NCI-H146 treated with DMSO at 0.1 percent for 48 hours (cell line): ENCODE results near the gene TBC1D22A.
"Not testable (repeated sequence)": the region's sequence is repeated elsewhere in the genome, so short reads cannot be mapped to it uniquely, and the experiment has no call there.

Source experiments
- DNase-seq: peaks from one replicate; lab custom pipeline; 2025; ENCODE audit not compliant: unreplicated experiment; lab: John Stamatoyannopoulos, UW

TBC1D22A gene

GRCh38 chr22:47113853-47114415 is 351.5 kb downstream of the TBC1D22A start:
- no peak for DNase-seq

GRCh38 chr22:47114813-47115517 is 352.5 kb downstream of the TBC1D22A start:
- DNase-seq = no peak

GRCh38 chr22:47115518-47115890 is 353.1 kb downstream of the TBC1D22A start:
- no peak for DNase-seq

DNA sequence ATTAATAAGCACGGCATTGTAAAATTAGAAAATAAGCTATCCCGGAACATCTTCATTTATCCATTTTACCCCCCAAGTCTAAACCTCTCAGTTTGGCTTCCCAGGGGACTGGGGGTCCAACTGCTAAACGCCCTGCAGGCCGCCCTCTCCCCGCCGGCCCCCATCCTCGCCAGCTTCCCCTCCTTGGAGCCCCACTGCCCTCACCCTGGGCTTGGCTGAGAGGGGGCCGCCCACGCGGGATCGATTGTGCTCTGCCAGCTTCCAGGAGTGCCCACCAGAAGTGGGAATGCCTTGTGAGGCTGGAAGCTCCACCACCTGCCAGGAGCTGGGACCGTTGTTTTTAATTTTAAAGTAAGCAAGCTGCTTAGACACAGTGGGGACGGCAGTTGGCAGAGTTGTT is 353.5 kb downstream of the TBC1D22A start:
- DNase-seq = no peak

GRCh38 chr22:47116426-47117341 is 354.2 kb downstream of the TBC1D22A start:
- no peak for DNase-seq

DNA sequence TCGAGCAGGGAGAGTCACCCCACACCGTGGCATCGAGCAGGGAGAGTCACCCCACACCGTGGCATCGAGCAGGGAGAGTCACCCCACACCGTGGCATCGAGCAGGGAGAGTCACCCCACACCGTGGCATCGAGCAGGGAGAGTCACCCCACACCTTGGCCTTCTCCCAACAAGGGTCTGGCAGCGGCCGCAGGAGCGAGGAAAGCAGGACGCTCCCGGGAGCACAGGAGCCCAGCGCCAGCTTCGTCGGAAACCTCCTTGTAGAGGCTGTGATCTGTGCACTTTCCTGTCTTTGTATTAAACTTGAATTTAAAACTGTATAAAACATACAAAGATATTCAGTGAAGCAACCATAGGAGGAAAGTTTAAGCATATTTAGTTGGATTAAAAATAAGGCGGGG is 355.0 kb downstream of the TBC1D22A start:
- not testable (repeated sequence) for DNase-seq

DNA sequence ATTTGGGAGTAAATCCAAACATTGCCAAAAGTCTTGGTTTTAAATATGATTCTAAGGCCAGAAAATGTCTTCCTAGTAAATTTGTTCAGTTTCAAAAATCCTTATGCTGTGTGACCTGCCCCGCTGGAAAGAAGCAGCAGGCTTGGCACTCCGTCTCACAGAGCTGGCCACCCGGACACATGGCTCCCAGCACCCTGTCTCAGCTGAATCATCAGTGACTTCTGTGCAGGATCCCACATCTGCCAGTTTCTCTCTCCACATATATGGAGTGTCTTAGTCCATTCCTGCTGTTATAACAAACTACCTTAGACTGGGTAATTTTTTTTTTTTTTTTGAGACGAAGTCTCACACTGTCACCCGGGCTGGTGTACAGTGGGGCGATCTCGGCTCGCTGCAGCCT is 356.7 kb downstream of the TBC1D22A start:
- DNase-seq = no peak

DNA sequence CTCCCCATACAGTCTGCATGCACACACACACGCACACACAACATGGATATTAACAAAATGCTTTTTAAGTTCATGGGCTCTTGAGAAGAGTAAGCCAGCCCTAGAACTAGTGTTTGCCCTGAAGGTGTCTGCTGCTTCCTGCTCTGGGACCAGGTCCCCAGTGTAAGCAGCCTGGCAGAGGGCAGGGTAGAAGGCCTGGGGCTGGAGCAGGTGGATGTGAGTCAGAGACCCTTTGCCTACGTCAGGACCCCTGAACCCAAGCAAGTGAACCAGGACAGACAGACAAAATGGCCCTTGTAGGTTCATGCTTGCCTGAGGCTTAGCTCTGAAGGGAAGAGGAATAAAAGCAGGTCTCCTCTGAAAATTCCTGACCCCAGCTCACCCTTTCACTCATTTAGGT is 357.9 kb downstream of the TBC1D22A start:
- DNase-seq = no peak

DNA sequence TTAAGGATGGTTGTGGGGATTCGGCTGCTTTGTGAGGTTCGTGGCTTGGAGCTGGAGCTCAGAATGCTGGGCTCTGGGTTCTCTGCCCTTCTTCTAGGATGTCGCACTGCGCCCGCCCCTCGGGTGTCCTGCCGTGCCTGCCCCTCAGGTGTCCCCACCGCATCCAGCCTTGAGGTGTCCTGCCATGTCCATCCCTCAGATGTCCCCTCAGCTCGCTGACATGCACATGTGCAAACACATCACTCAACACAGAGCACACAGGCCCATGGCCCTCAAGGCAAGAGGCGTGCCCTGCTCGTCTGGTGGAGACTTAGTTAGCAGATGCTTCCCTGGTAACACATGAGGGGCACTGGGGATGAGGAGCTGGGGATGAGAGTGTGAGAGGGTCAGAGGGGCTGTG is 359.3 kb downstream of the TBC1D22A start:
- DNase-seq = no peak

- no peak for DNase-seq
Observed at GRCh38 chr22:47122441-47123000, 360.1 kb downstream of the TBC1D22A start.

DNA sequence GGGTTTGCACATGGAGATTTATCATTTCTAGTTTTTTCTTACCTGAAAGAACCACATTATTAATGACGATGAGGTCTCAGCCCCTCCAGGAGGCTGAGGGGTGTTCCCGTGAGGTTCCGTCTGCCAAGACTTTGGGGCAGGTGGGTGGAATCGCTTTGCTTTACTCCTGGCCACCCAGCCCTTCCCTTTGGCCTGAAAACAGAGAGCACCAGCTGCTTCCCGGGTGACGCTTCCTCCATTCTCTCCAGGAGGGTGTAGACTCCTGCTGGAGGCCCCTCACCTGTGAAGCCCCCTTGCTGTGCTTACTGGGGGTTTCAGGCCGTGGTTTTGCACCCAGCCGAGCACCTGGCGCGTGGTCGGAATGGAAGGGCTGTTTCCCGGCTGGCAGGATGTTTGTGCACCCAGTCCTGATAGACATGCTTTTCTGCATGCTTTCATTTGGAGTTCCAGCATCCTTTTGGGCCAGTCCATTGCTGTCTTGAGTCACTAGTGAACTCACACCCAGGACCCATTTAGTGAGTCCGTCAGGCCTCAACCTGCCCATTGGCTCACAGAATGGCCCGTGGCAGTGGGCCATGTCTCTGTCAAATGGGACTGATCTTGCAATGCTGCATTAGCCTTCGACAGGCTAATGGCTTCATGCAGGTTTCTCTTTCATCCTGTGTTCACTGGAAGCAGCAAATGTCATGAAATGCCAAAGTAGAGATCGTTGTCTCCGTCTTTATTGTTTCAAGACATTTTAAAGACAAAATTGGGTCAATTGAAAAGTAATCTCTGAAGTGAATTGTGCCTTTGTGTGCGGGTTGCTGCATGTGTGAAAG is 360.8 kb downstream of the TBC1D22A start:
- DNase-seq = no peak

- no peak for DNase-seq
Observed at GRCh38 chr22:47123827-47124442, 361.5 kb downstream of the TBC1D22A start.

DNA sequence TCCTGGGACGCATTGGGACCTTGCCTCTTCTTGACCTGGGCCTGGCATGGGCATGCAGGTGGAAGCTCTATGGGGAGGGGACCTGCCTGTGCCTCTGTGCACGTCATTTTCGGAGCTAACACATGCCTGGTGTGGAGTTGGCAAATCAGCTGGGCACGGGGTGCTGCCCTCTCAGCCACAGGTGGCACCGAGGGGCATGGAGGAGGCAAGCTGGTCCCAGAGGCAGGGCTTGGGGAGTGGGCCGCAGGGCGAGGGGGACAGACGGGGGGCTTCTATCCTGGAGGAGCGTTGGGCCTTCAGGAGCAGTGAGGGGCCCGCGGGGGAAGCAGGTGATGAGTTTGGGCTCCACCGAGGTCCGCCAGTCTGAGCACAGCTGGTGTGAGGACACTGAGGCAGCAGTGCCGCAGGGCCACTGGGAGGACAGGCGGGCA is 362.0 kb downstream of the TBC1D22A start:
- no peak for DNase-seq

DNA sequence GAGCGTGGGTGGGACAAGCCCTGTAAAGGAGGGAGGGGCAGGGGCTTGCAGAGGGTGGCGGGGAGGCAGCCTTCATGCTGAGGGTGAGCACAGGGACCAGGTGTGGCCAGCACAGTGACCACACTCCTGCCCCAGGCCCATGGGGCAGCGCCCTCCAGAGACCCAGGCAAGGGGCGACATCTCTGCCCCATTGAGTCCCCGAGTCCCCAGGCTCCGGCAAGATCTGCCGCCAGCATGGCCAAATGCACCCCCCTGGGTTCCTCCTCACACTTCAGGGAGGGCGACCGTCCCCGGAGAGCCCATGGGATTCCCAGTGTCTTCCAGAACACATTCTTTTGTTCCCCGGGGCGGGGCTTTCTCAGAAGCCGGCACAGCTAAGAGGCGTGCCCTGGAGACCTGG is 362.5 kb downstream of the TBC1D22A start:
- no peak for DNase-seq

DNA sequence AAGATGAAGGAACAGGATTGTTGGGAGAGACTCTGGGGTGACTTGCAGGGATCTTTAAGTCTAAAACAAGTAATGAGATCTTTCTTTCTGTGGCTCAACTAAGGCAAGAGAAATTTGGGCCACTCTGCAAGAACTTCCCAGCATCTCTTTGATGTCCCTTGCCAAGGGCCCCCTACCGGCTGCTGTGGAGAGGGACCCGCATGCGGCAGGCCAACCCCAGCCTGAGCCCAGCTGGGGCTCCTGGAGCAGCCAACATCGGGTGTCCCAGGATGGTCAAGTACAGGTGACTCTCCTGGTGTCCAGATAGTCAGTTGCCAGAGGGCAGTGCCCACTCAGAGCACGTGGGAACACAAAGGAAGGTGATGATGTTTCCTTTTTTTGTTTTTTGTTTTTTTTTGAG is 363.2 kb downstream of the TBC1D22A start:
- DNase-seq = no peak

DNA sequence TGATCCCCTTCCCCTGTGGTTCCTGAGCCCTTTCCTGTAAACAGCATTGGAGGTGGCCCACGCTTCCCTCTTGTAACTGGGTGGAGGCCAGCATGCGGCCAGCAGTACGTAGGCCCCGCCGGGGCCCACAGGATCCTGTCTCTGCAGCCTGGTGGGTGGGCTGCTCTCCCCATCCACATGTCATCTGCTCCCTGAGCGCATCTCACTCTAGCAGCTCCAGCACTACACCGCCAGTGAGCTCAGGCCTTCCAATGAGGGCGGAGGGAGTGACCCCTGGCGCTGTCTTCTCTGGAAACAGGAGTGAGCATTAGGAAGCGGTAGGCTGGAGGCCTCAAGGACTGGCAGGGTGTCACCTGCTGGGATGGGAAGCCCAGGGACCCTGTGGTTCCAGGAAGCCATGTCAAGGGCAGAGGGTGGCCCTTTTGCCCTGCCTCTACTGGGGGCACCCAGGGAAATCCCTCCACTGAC is 363.9 kb downstream of the TBC1D22A start:
- no peak for DNase-seq

DNA sequence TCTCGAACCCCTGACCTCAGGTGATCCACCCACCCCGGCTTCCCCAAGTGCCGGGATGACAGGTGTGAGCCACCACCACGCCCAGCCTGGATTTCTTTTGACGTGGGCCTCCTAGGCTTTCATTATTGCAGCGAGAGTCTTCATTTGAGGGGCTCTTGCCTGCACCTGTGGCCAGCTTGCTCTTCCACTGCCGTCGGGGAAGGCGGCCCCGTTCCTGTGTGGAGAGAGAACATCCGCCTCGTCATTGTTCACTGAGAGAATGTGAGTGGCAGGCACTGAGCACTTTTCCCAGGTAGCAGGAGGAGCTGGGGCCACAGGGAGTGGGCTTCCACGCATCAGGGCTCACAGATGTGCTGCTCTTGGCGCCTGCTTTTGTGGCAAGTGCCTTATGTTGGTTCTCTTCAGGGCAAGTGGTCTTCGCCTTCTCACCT is 365.0 kb downstream of the TBC1D22A start:
- no peak for DNase-seq

- DNase-seq = no peak
Observed at GRCh38 chr22:47128216-47128615, 365.8 kb downstream of the TBC1D22A start.

- DNase-seq = no peak
Observed at GRCh38 chr22:47128622-47129215, 366.3 kb downstream of the TBC1D22A start.
